ENCODE results near the gene SPEM1. TPM values are rescaled to one million over a fixed set of nuclear protein-coding genes. Genes with fewer than 3 reads are reported as not detected.
A peak's percentile ranks its signal among the peaks of the same experiment; 100 is the strongest.

SPEM1 gene
- not detected in 2 replicates for total RNA-seq (2014; rRNA removed; shearing (Covaris generic); ENCODE audit: low replicate concordance)

- Histone ChIP-seq H3K4me3 (no peak within 1 kb of the TSS), H3K27me3 (no peaks in the 10 kb centered on the region), H3K36me3 (no peaks in the 10 kb centered on the region), H3K9me3 (no peaks in the 10 kb centered on the region)
- DNase-seq = no peak
Measured at GRCh38 chr17:7419819-7420610, at the start of gene SPEM1. Gene SPEM1, plus strand, starts transcription at chr17:7420324. Its CDS starts 61 bp downstream, at chr17:7420385.

GRCh38 chr17:7370853-7371252 is 49.3 kb upstream of the SPEM1 start:
- Histone ChIP-seq H3K4me3 (no peak overlapping the region), H3K27me3 (no peaks in the 10 kb centered on the region), H3K36me3 (no peaks in the 10 kb centered on the region), H3K9me3 (no peaks in the 10 kb centered on the region)
- no peak for DNase-seq

GRCh38 chr17:7374353-7374752 is 45.8 kb upstream of the SPEM1 start:
- no peak overlapping the region for H3K4me3 ChIP-seq
- no peaks in the 10 kb centered on the region for H3K27me3 ChIP-seq
- no peaks in the 10 kb centered on the region for H3K9me3 ChIP-seq
- H3K36me3 ChIP-seq = no peaks in the 10 kb centered on the region
- no peak for DNase-seq

GRCh38 chr17:7379134-7379533 is 41.0 kb upstream of the SPEM1 start:
- DNase-seq = no peak
- no peaks in the 10 kb centered on the region for H3K9me3 ChIP-seq
- no peaks in the 10 kb centered on the region for H3K27me3 ChIP-seq
- no peaks in the 10 kb centered on the region for H3K36me3 ChIP-seq
- no peak overlapping the region for H3K4me3 ChIP-seq

- H3K27me3 ChIP-seq = no peaks in the 10 kb centered on the region
- DNase-seq = no peak
- no peak overlapping the region for H3K4me3 ChIP-seq
- H3K36me3 ChIP-seq = no peaks in the 10 kb centered on the region
- H3K9me3 ChIP-seq = no peaks in the 10 kb centered on the region
Measured at GRCh38 chr17:7380321-7380720, 39.8 kb upstream of the SPEM1 start.

GRCh38 chr17:7380855-7381683 is 39.1 kb upstream of the SPEM1 start, which contains the start of gene TNK1:
Gene TNK1, plus strand, starts transcription at chr17:7381089. Its CDS starts 1,838 bp downstream, at chr17:7382927.
- DNase-seq = no peak
- no peaks in the 10 kb centered on the region for H3K9me3 ChIP-seq
- H3K4me3 ChIP-seq = no peak within 1 kb of the TSS
- no peaks in the 10 kb centered on the region for H3K27me3 ChIP-seq
- H3K36me3 ChIP-seq = no peaks in the 10 kb centered on the region

GRCh38 chr17:7382901-7383300 is 37.2 kb upstream of the SPEM1 start:
- no peak for DNase-seq

GRCh38 chr17:7383371-7383741 is 36.8 kb upstream of the SPEM1 start:
- Histone ChIP-seq H3K27me3 (no peaks in the 10 kb centered on the region), H3K9me3 (no peaks in the 10 kb centered on the region), H3K4me3 (no peak overlapping the region), H3K36me3 (no peaks in the 10 kb centered on the region)
- no peak for DNase-seq

More at GRCh38 chr17:7382901-7383300, 37.2 kb upstream of the SPEM1 start:
- Histone ChIP-seq H3K9me3 (no peaks in the 10 kb centered on the region), H3K4me3 (no peak overlapping the region), H3K27me3 (no peaks in the 10 kb centered on the region), H3K36me3 (no peaks in the 10 kb centered on the region)

- Histone ChIP-seq H3K4me3 (no peak overlapping the region), H3K36me3 (no peaks in the 10 kb centered on the region), H3K9me3 (no peaks in the 10 kb centered on the region), H3K27me3 (no peaks in the 10 kb centered on the region)
- no peak for DNase-seq
Measured at GRCh38 chr17:7383742-7384488, 36.2 kb upstream of the SPEM1 start.

- DNase-seq = no peak
- H3K4me3 ChIP-seq = no peak overlapping the region
- H3K36me3 ChIP-seq = no peaks in the 10 kb centered on the region
- no peaks in the 10 kb centered on the region for H3K27me3 ChIP-seq
- H3K9me3 ChIP-seq = no peaks in the 10 kb centered on the region
Measured at GRCh38 chr17:7384489-7385081, 35.5 kb upstream of the SPEM1 start.

GRCh38 chr17:7388856-7389255 is 31.3 kb upstream of the SPEM1 start:
- no peak overlapping the region for H3K4me3 ChIP-seq
- no peaks in the 10 kb centered on the region for H3K9me3 ChIP-seq
- H3K27me3 ChIP-seq = no peaks in the 10 kb centered on the region
- H3K36me3 ChIP-seq = no peaks in the 10 kb centered on the region
- no peak for DNase-seq

- H3K4me3 ChIP-seq = no peak overlapping the region
- no peaks in the 10 kb centered on the region for H3K9me3 ChIP-seq
- no peaks in the 10 kb centered on the region for H3K27me3 ChIP-seq
- no peak for DNase-seq
- H3K36me3 ChIP-seq = no peaks in the 10 kb centered on the region
Measured at GRCh38 chr17:7389924-7390910, 29.9 kb upstream of the SPEM1 start.

- no peaks in the 10 kb centered on the region for H3K36me3 ChIP-seq
- H3K9me3 ChIP-seq = no peaks in the 10 kb centered on the region
- H3K27me3 ChIP-seq = no peaks in the 10 kb centered on the region
- H3K4me3 ChIP-seq = no peak overlapping the region
- no peak for DNase-seq
Measured at GRCh38 chr17:7391307-7391706, 28.8 kb upstream of the SPEM1 start.

- no peaks in the 10 kb centered on the region for H3K9me3 ChIP-seq
- no peaks in the 10 kb centered on the region for H3K27me3 ChIP-seq
- peak overlapping the region; percentile 67 for H3K4me3 ChIP-seq
- no peaks in the 10 kb centered on the region for H3K36me3 ChIP-seq
- no peak for DNase-seq
Measured at GRCh38 chr17:7392696-7393612, 27.2 kb upstream of the SPEM1 start.
